GM13976 (cell line): ENCODE data around the gene XRCC4.

ENCODE experiments used
- DNase-seq: peaks from one replicate; pipeline ENCODE4 v3.0.0; 2012; ENCODE audit warnings: low spot score
- CTCF ChIP-seq: IDR thresholded peaks from 2 replicates; pipeline ENCODE4 v1.5.1; 2012; ENCODE audit warnings: borderline replicate concordance, mild to moderate bottlenecking; ENCODE audit not compliant: insufficient read depth; ENCODE audit errors: extremely low read depth, missing control alignments, control extremely low read depth
- in situ Hi-C: fragments of 300-500 bp; cut with MboI; formaldehyde crosslinking; loops from one replicate; pipeline ENCODE4 v1.12.0; 2022; ENCODE audit warnings: low sequenced_read_pairs, mixed read lengths, inconsistent platforms; ENCODE audit not compliant: unreplicated experiment

The XRCC4 gene

GRCh38 chr5:83244516-83244915 is 167.2 kb downstream of the XRCC4 start:
- in situ Hi-C loops: no loop called here
- no peak for TF ChIP-seq CTCF
- no peak for DNase-seq

GRCh38 chr5:83245037-83245436 is 167.7 kb downstream of the XRCC4 start:
- in situ Hi-C loops: no loop called here
- TF ChIP-seq CTCF: no peak
- DNase-seq: no peak

GRCh38 chr5:83246071-83246470 is 168.7 kb downstream of the XRCC4 start:
- in situ Hi-C loops: no loop called here
- no peak for TF ChIP-seq CTCF
- DNase-seq: no peak

- in situ Hi-C loops: no loop called here
- no peak for DNase-seq
- TF ChIP-seq CTCF: no peak
Observed at GRCh38 chr5:83249156-83249555, 171.8 kb downstream of the XRCC4 start.

GRCh38 chr5:83251849-83252248 is 174.5 kb downstream of the XRCC4 start:
- TF ChIP-seq CTCF: no peak
- in situ Hi-C loops: no loop called here
- no peak for DNase-seq

- in situ Hi-C loops: no loop called here
- TF ChIP-seq CTCF: no peak
- DNase-seq: no peak
Observed at GRCh38 chr5:83253720-83254119, 176.4 kb downstream of the XRCC4 start.

- in situ Hi-C loops: no loop called here
- no peak for TF ChIP-seq CTCF
- no peak for DNase-seq
Observed at GRCh38 chr5:83255268-83255667, 177.9 kb downstream of the XRCC4 start.
